HG03039 (cell line): ENCODE results near the gene BCLAF1.

Experiments used
- ATAC-seq: cut with Tn5 transposase; IDR thresholded peaks from one replicate; pipeline ENCODE4 v1.9.1; 2021; ENCODE audit warnings: mild to moderate bottlenecking, moderate library complexity; ENCODE audit not compliant: unreplicated experiment

Gene BCLAF1

DNA sequence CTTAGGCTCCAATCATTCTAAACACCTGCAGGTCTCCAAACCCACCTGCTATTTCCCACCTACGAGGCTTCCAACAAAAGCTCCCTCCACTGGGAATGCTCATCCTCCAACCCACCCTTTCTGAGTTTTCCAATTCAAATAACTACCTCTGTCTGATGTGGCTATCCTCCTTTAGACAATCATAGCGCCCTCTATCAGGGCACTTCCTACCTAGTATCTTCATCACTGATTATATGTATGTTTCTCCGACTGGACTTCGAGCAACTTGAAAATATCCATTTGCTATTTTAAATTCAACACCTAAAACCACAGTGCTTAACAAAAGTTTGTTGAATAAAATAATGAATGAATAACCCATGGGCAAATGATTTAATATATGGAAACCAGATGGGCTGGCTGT lies 80.9 kb downstream of the BCLAF1 start:
- no peak for ATAC-seq
